PC-3 (cell line): ENCODE measurements around the gene CCDC102A.

ENCODE experiments used
- CTCF ChIP-seq: fragments of 300-600 bp; sonication (generic); conservative IDR thresholded peaks from 2 replicates; pipeline ENCODE4 v1.5.1; 2017; ENCODE audit warnings: antibody characterized with exemption, low read depth, mild to moderate bottlenecking, low read length
- EZH2 ChIP-seq: fragments of 300-600 bp; sonication (generic); IDR thresholded peaks from one replicate; pipeline ENCODE4 v1.6.1; 2017; ENCODE audit warnings: antibody characterized with exemption, mild to moderate bottlenecking, low read length; ENCODE audit not compliant: unreplicated experiment

GRCh38 chr16:57514791-57515600 lies 21.4 kb downstream of the CCDC102A start:
- TF ChIP-seq EZH2 (no peak), CTCF (no peak)
